ENCODE results near the gene PADI4.

- TF ChIP-seq EZH2 (IDR thresholded peaks at IDR 0.05; ENCODE audit: borderline replicate concordance, low read length), result no peak
- TF ChIP-seq, protein P1, sequence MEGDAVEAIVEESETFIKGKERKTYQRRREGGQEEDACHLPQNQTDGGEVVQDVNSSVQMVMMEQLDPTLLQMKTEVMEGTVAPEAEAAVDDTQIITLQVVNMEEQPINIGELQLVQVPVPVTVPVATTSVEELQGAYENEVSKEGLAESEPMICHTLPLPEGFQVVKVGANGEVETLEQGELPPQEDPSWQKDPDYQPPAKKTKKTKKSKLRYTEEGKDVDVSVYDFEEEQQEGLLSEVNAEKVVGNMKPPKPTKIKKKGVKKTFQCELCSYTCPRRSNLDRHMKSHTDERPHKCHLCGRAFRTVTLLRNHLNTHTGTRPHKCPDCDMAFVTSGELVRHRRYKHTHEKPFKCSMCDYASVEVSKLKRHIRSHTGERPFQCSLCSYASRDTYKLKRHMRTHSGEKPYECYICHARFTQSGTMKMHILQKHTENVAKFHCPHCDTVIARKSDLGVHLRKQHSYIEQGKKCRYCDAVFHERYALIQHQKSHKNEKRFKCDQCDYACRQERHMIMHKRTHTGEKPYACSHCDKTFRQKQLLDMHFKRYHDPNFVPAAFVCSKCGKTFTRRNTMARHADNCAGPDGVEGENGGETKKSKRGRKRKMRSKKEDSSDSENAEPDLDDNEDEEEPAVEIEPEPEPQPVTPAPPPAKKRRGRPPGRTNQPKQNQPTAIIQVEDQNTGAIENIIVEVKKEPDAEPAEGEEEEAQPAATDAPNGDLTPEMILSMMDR (conservative IDR thresholded peaks at IDR 0.05 in 1 of 2, IDR thresholded peaks at IDR 0.05 in 1 of 2; ENCODE audit: extremely low read depth in 1 of 2, insufficient read depth in 1 of 2, low read depth in 1 of 2, low read length in 2 of 2), result no peak
Measured at GRCh38 chr1:17377325-17377953, 69.4 kb downstream of the PADI4 start.

Measured in mammary epithelial cell (primary cell).